Measurements from ENCODE around the gene STAT1. TPM values are rescaled to one million over a fixed set of nuclear protein-coding genes. Genes with fewer than 3 reads are reported as not detected.

Gene STAT1
- total and polyA plus RNA-seq, 10 of the 15 experiments (the other 5 are each of a cell fraction or from before 2014, with no cell fraction given), result 81.8 to 398 (median 307) TPM

- peak; percentile 42; the same call in 1 of the 2 replicates for TF ChIP-seq REST (IDR thresholded peaks at IDR 0.05; ENCODE audit: low read depth, low read length)
Observed at GRCh38 chr2:191006997-191007783, 6.8 kb downstream of the STAT1 start (continued).

- H3K9ac ChIP-seq (ENCODE audit: control insufficient read depth, insufficient read depth, low read length), result no peak overlapping the region
- intact Hi-C loops (cut with micrococcal nuclease; ENCODE audit: unreplicated experiment) (no loop called here), in situ Hi-C loops (cut with MboI) (no loop called here)
- peaks cover 71% of the 10 kb centered on the region for H3K79me2 ChIP-seq (ENCODE audit: control insufficient read depth, insufficient read depth, low read length)
- ChIA-PET SMC1A (ENCODE audit: uncharacterized antibody, unreplicated experiment) (interaction anchor here (1.2 to 2.1 kb wide), 3 partner anchors 10 to 38 kb away, joined by 3 to 6 read pairs (median 3); no protein-coding TSS in a partner anchor), CTCF (no interaction called here), RAD21 (ENCODE audit: unreplicated experiment) (interaction anchor here (1.4 kb wide), 1 partner anchor 46 kb away, joined by 3 read pairs; no protein-coding TSS in a partner anchor), POLR2A (interaction anchor here (1.2 kb wide), 1 partner anchor 8 kb away, joined by 4 read pairs; the partner anchor contains the start of gene STAT1)
- H3K27ac ChIP-seq (ENCODE audit: control insufficient read depth, insufficient read depth), result no peak overlapping the region
- no peak overlapping the region for H3K4me3 ChIP-seq
- ATAC-seq (no peak; the same call in 2 of the 3 replicates), FAIRE-seq (no peak), DNase-seq (ENCODE audit: low read depth, low spot score) (no peak)
- H3K27me3 ChIP-seq (replicated peaks in 1 of 2; ENCODE audit: control insufficient read depth in 2 of 2, insufficient read depth in 2 of 2, low read length in 1 of 2), result no peaks in the 10 kb centered on the region
- H3K36me3 ChIP-seq (ENCODE audit: control insufficient read depth in 2 of 2, insufficient read depth in 2 of 2, low read length in 1 of 2), result peaks cover 25 to 82% of the 10 kb centered on the region in 2 experiments
- H3K4me1 ChIP-seq (ENCODE audit: control insufficient read depth, insufficient read depth, low read length), result peaks cover 3% of the 10 kb centered on the region
- BruUV-seq (replicated peaks), result no TSS peak
- peaks cover 22% of the 10 kb centered on the region for H4K20me1 ChIP-seq (ENCODE audit: control insufficient read depth, insufficient read depth)
- peaks cover 27% of the 10 kb centered on the region for H3K9me3 ChIP-seq (replicated peaks; ENCODE audit: control insufficient read depth, insufficient read depth, low read length)
- H2AFZ ChIP-seq (ENCODE audit: control insufficient read depth, low read depth, low read length), result no peak overlapping the region
- 0 out of 2 replicates have a peak overlapping the region, but pooled peaks have one; percentile 26 for H3K4me2 ChIP-seq (ENCODE audit: control insufficient read depth, insufficient read depth)
- 99% methylated on average over 3 of the region's 3 CpGs for WGBS (ENCODE audit: insufficient coverage, insufficient replicate concordance, low lambda C conversion rate, missing lambda C conversion rate)
- TF ChIP-seq KDM1A (IDR thresholded peaks at IDR 0.05; ENCODE audit: borderline replicate concordance), result no peak
- TF ChIP-seq IKZF1 (conservative IDR thresholded peaks at IDR 0.05), result no peak
- TF ChIP-seq ZBTB11 (CRISPR knock-in tag; IDR thresholded peaks at IDR 0.05), result no peak
- TF ChIP-seq MTA3 (IDR thresholded peaks at IDR 0.05; ENCODE audit: borderline replicate concordance, low read length), result no peak
- TF ChIP-seq TCF3 (IDR thresholded peaks at IDR 0.05; ENCODE audit: borderline replicate concordance, insufficient read depth, low read depth, low read length), result no peak
- no peak for TF ChIP-seq ASH2L (IDR thresholded peaks at IDR 0.05; ENCODE audit: borderline replicate concordance, low read depth)
- TF ChIP-seq IRF4 (IDR thresholded peaks at IDR 0.05; ENCODE audit: low read depth, low read length), result no peak
- no peak for TF ChIP-seq CREM (IDR thresholded peaks at IDR 0.05; ENCODE audit: low read depth)
- TF ChIP-seq HDGF (IDR thresholded peaks at IDR 0.05), result no peak
- 0 out of 3 replicates have a peak, but pooled peaks have one; percentile 20 for TF ChIP-seq POU2F2 (IDR thresholded peaks at IDR 0.05; ENCODE audit: borderline replicate concordance, low read depth, low read length)
- 0 out of 2 replicates have a peak, but pooled peaks have one; percentile 1 for TF ChIP-seq SMAD5 (IDR thresholded peaks at IDR 0.05; ENCODE audit: low read depth)
- TF ChIP-seq FOS (IDR thresholded peaks at IDR 0.05; ENCODE audit: borderline replicate concordance, extremely low read depth, insufficient read length), result no peak
- no peak for TF ChIP-seq POLR2AphosphoS2 (IDR thresholded peaks at IDR 0.05; ENCODE audit: low read depth, low read length)
- TF ChIP-seq MYB (IDR thresholded peaks at IDR 0.05; ENCODE audit: borderline replicate concordance, low read depth, low read length), result no peak
Observed at GRCh38 chr2:191006297-191006696, 7.7 kb downstream of the STAT1 start.

Data from GM12878 (cell line).